Subcutaneous abdominal adipose tissue (tissue), 5 donors: ENCODE data around the gene MBD6.

Experiments
- H3K27ac ChIP-seq: one replicate; pipeline ENCODE4 v1.7.0; 2013; ENCODE audit warnings: low read depth, mild to moderate bottlenecking, inconsistent platforms, low read length, moderate library complexity
- H3K27me3 ChIP-seq, 5 donors: one replicate each; pipeline ENCODE4 v1.7.0; 2013; ENCODE audit warnings: low read length in 5 of 5, inconsistent platforms in 1 of 5; ENCODE audit not compliant: control insufficient read depth in 5 of 5, insufficient read depth in 4 of 5
- H3K36me3 ChIP-seq, 5 donors: one replicate each; pipeline ENCODE4 v1.7.0; 2013; ENCODE audit warnings: low read length in 5 of 5; ENCODE audit not compliant: control insufficient read depth in 5 of 5, insufficient read depth in 5 of 5
- H3K4me1 ChIP-seq, 5 donors: one replicate each; pipeline ENCODE4 v1.7.0; 2013; ENCODE audit warnings: low read length in 5 of 5, mild to moderate bottlenecking in 3 of 5, moderate library complexity in 1 of 5; ENCODE audit not compliant: control insufficient read depth in 5 of 5, insufficient read depth in 5 of 5
- H3K4me3 ChIP-seq, 5 donors: one replicate each; pipeline ENCODE4 v1.7.0; 2013; ENCODE audit warnings: low read length in 5 of 5, low read depth in 1 of 5
- H3K9ac ChIP-seq, 5 donors: one replicate each; pipeline ENCODE4 v1.7.0; 2013; ENCODE audit warnings: low read length in 5 of 5, mild to moderate bottlenecking in 4 of 5, moderate library complexity in 3 of 5
- H3K9me3 ChIP-seq, 5 donors: one replicate each; pipeline ENCODE4 v1.7.0; 2013; ENCODE audit warnings: low read length in 5 of 5; ENCODE audit not compliant: control insufficient read depth in 5 of 5
- donor health status: healthy.
- donor health status: healthy.
- donor health status: healthy.
- donor health status: healthy.
- donor health status: healthy.

MBD6 gene

GRCh38 chr12:57571926-57572762, 49.5 kb downstream of the MBD6 start:
- no peak overlapping the region for H3K9ac ChIP-seq
- H3K4me1 ChIP-seq = no peaks in the 10 kb centered on the region
- no peak overlapping the region for H3K4me3 ChIP-seq
- no peaks in the 10 kb centered on the region for H3K36me3 ChIP-seq
- H3K27me3 ChIP-seq = peaks cover 0 to 14% (median 10%) of the 10 kb centered on the region in 5 donors
- H3K27ac ChIP-seq = no peak overlapping the region
- H3K9me3 ChIP-seq = no peaks in the 10 kb centered on the region

- Histone ChIP-seq H3K36me3 (no peaks in the 10 kb centered on the region), H3K4me1 (no peaks in the 10 kb centered on the region), H3K27ac (no peak overlapping the region), H3K9ac (no peak overlapping the region), H3K4me3 (no peak overlapping the region), H3K27me3 (peaks cover 0 to 6% (median 5%) of the 10 kb centered on the region in 5 donors), H3K9me3 (no peaks in the 10 kb centered on the region)
These were observed 52.2 kb downstream of the MBD6 start for GRCh38 chr12:57574795-57575194.

- H3K4me3 ChIP-seq = no peak overlapping the region
- H3K27ac ChIP-seq = no peak overlapping the region
- H3K4me1 ChIP-seq = no peaks in the 10 kb centered on the region
- no peak overlapping the region for H3K9ac ChIP-seq
- H3K36me3 ChIP-seq = no peaks in the 10 kb centered on the region
- H3K27me3 ChIP-seq = peaks cover 0 to 6% (median 5%) of the 10 kb centered on the region in 5 donors
- H3K9me3 ChIP-seq = no peaks in the 10 kb centered on the region
These were observed 53.4 kb downstream of the MBD6 start for GRCh38 chr12:57575771-57576612.

- no peak overlapping the region for H3K9ac ChIP-seq
- H3K9me3 ChIP-seq = no peaks in the 10 kb centered on the region
- no peaks in the 10 kb centered on the region for H3K36me3 ChIP-seq
- no peak overlapping the region for H3K4me3 ChIP-seq
- no peaks in the 10 kb centered on the region for H3K4me1 ChIP-seq
- no peak overlapping the region for H3K27ac ChIP-seq
- peaks cover 0 to 8% (median 6%) of the 10 kb centered on the region in 5 donors for H3K27me3 ChIP-seq
These were observed 54.1 kb downstream of the MBD6 start for GRCh38 chr12:57576613-57577160.

- Histone ChIP-seq H3K9me3 (no peaks in the 10 kb centered on the region), H3K4me1 (no peaks in the 10 kb centered on the region), H3K27me3 (peaks cover 0 to 10% (median 3%) of the 10 kb centered on the region in 5 donors), H3K36me3 (no peaks in the 10 kb centered on the region), H3K27ac (no peak overlapping the region), H3K9ac (no peak overlapping the region), H3K4me3 (no peak overlapping the region)
These were observed 55.5 kb downstream of the MBD6 start for GRCh38 chr12:57577981-57578758.

GRCh38 chr12:57579011-57579410, 56.4 kb downstream of the MBD6 start:
- no peak overlapping the region for H3K4me3 ChIP-seq
- no peaks in the 10 kb centered on the region for H3K36me3 ChIP-seq
- H3K27ac ChIP-seq = no peak overlapping the region
- no peaks in the 10 kb centered on the region for H3K9me3 ChIP-seq
- H3K9ac ChIP-seq = no peak overlapping the region
- H3K4me1 ChIP-seq = no peaks in the 10 kb centered on the region
- peaks cover 0 to 10% (median 3%) of the 10 kb centered on the region in 5 donors for H3K27me3 ChIP-seq
